Measurements from ENCODE around the gene POU2F2. TPM values are rescaled to one million over a fixed set of nuclear protein-coding genes. Genes with fewer than 3 reads are reported as not detected.

Gene POU2F2
- total and polyA plus RNA-seq, 7 donors, result 0.14 to 0.86 (median 0.43) TPM

DNA sequence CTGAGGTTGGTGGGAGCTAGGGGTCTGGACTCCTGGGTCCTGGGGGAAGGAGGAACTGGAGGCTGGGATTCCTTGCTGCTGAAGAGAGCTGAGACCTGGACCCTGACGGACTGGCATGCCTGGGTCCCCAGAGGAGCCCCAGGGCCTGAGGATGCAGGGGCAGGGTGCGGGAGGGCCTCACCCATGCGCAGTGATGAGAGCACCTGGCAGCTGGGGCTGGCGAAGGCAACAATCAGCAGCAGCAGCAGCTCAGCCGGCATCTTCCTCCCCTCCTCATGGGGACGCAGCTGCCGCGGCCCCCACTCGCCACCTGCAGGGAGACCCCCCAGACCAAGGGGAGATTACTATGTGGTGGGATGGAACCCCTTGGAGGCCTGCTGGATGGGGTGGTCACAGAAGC lies 66.7 kb downstream of the POU2F2 start:
- Histone ChIP-seq H3K36me3 (ENCODE audit: insufficient read depth in 1 of 2, low read depth in 1 of 2) (no peaks in the 10 kb centered on the region), H3K27me3 (ENCODE audit: insufficient read depth in 3 of 3, low read length in 2 of 3) (peaks cover 0 to 42% (median 18%) of the 10 kb centered on the region in 3 donors), H3K9me3 (no peaks in the 10 kb centered on the region), H3K4me3 (no peak overlapping the region), H3K27ac (no peak overlapping the region), H3K4me1 (no peaks in the 10 kb centered on the region)
- intact Hi-C loops (cut with DNase I), result no loop called here
- ATAC-seq (no peak), DNase-seq (no peak)
- 88 to 95% (median 94%) methylated on average over 7 to 9 of the region's 9 CpGs for WGBS, 3 donors
- TF ChIP-seq, protein P1, sequence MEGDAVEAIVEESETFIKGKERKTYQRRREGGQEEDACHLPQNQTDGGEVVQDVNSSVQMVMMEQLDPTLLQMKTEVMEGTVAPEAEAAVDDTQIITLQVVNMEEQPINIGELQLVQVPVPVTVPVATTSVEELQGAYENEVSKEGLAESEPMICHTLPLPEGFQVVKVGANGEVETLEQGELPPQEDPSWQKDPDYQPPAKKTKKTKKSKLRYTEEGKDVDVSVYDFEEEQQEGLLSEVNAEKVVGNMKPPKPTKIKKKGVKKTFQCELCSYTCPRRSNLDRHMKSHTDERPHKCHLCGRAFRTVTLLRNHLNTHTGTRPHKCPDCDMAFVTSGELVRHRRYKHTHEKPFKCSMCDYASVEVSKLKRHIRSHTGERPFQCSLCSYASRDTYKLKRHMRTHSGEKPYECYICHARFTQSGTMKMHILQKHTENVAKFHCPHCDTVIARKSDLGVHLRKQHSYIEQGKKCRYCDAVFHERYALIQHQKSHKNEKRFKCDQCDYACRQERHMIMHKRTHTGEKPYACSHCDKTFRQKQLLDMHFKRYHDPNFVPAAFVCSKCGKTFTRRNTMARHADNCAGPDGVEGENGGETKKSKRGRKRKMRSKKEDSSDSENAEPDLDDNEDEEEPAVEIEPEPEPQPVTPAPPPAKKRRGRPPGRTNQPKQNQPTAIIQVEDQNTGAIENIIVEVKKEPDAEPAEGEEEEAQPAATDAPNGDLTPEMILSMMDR (IDR thresholded peaks at IDR 0.05), result no peak

DNA sequence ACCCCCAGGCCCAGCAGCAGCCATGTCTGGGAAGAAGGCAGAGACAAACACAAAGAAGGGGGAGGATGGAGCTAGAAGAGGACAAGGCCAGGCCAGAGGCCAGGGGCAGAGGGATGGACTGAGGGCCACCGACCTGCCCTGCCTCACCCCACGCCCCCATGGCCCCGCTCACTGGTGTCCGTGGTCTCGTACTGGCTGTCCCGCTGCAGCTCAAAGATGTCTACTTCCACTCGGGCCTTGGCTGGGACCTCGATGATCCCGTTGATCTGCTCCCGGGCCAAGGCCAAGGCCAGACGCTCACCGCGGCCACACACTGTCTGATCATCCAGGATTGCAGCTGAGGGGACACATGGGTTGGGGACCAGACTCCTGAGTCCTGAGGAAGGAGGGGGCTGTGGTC lies 67.2 kb downstream of the POU2F2 start:
- intact Hi-C loops (cut with DNase I), result no loop called here
- ATAC-seq (no peak), DNase-seq (no peak)
- WGBS, 3 donors, result 88 to 95% (median 89%) methylated on average over 13 of the region's 13 CpGs
- no peak overlapping the region for H3K4me3 ChIP-seq
- H3K27me3 ChIP-seq (ENCODE audit: insufficient read depth in 3 of 3, low read length in 2 of 3), result peaks cover 0 to 42% (median 18%) of the 10 kb centered on the region in 3 donors
- H3K9me3 ChIP-seq, result no peaks in the 10 kb centered on the region
- H3K27ac ChIP-seq, result no peak overlapping the region
- H3K36me3 ChIP-seq (ENCODE audit: insufficient read depth in 1 of 2, low read depth in 1 of 2), result no peaks in the 10 kb centered on the region
- TF ChIP-seq, protein P1 (IDR thresholded peaks at IDR 0.05), result no peak
- no peaks in the 10 kb centered on the region for H3K4me1 ChIP-seq

DNA sequence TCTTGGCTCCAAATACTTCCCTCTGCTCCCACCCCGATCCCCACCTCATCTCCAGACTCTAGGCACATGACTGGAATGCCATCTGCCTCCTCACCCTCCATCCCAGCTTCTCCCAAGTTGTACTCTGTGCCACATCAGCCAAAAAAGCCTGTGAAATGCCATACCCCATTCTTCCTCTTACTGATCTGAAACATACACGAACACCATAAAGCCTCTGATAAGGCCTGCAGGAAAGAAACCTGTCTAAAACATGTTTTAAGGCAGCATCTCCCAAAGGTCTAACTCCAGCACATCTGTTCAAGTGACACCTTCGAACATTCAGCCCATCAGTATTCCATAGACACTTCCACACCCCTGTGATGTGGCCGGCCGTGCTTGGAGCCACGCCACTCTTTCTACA lies 67.8 kb downstream of the POU2F2 start:
- DNase-seq, result no peak
- Histone ChIP-seq H3K27ac (no peak overlapping the region), H3K9me3 (no peaks in the 10 kb centered on the region), H3K4me3 (no peak overlapping the region), H3K36me3 (ENCODE audit: insufficient read depth in 1 of 2, low read depth in 1 of 2) (no peaks in the 10 kb centered on the region), H3K27me3 (ENCODE audit: insufficient read depth in 3 of 3, low read length in 2 of 3) (peaks cover 0 to 42% (median 16%) of the 10 kb centered on the region in 3 donors), H3K4me1 (no peaks in the 10 kb centered on the region)
- WGBS, 3 donors, result 85 to 91% (median 87%) methylated on average over 6 of the region's 6 CpGs
- TF ChIP-seq, protein P1 (IDR thresholded peaks at IDR 0.05), result no peak
- intact Hi-C loops (cut with DNase I), result no loop called here
- no peak for ATAC-seq

DNA sequence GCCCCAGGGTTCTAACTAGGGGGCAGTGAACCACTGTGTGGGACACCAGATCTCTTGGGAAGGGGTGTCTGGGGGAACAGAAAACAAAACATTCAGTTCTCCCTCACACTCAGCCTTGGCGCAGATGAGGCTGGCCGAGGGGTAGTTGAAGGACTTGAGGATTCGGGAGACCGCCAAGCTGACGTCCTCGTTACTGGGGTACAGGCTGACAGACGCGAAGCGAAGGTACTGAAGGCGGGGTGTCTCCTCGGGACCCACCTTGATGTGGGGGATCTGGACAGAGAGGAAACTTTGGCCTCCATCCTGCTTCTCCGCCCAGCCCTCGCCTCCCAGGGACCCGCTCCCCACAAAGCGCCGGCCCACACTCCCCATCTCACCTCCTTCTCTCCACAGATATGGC lies 69.9 kb downstream of the POU2F2 start:
- H3K4me3 ChIP-seq, result no peak overlapping the region
- TF ChIP-seq, protein P1 (IDR thresholded peaks at IDR 0.05), result no peak
- ATAC-seq, result no peak
- peaks cover 0 to 23% (median 5%) of the 10 kb centered on the region in 3 donors for H3K27me3 ChIP-seq (ENCODE audit: insufficient read depth in 3 of 3, low read length in 2 of 3)
- no peaks in the 10 kb centered on the region for H3K9me3 ChIP-seq
- DNase-seq, result no peak
- H3K36me3 ChIP-seq (ENCODE audit: insufficient read depth in 1 of 2, low read depth in 1 of 2), result no peaks in the 10 kb centered on the region
- WGBS, 3 donors, result 96 to 99% (median 97%) methylated on average over 16 of the region's 16 CpGs
- no peaks in the 10 kb centered on the region for H3K4me1 ChIP-seq
- intact Hi-C loops (cut with DNase I), result no loop called here
- no peak overlapping the region for H3K27ac ChIP-seq

DNA sequence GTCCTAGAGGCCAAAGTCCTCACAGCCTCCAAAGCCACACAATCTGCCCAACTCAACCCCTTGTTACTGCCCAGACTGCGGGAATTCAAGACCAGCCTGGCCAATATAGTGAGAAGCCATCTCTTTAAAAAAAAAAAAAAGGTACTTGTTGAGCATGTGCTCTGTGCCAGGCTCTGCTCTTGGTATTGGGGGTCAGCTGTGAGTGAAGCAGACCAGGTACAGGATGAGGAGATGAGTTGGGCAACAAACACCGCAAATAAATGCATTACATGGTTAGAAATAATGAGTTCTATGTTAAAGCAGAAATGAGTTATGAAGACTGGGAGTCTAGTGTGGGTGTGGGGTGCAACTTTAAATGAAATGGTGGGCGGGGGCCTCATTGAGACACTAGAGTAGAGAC lies 72.1 kb downstream of the POU2F2 start:
- TF ChIP-seq, protein P1 (IDR thresholded peaks at IDR 0.05), result no peak
- H3K27me3 ChIP-seq (ENCODE audit: insufficient read depth in 3 of 3, low read length in 2 of 3), result peaks cover 0 to under 1% (median 0%) of the 10 kb centered on the region in 3 donors
- WGBS, 3 donors, result 95 to 98% (median 98%) methylated on average over 3 of the region's 3 CpGs
- H3K36me3 ChIP-seq (ENCODE audit: insufficient read depth in 1 of 2, low read depth in 1 of 2), result no peaks in the 10 kb centered on the region
- no peak for DNase-seq
- no peak for ATAC-seq
- H3K4me1 ChIP-seq, result no peaks in the 10 kb centered on the region
- H3K4me3 ChIP-seq, result no peak overlapping the region
- intact Hi-C loops (cut with DNase I), result no loop called here
- no peaks in the 10 kb centered on the region for H3K9me3 ChIP-seq
- no peak overlapping the region for H3K27ac ChIP-seq

Data from psoas muscle (tissue), 8 donors.